ENCODE measurements around the gene NTN4. TPM values are rescaled to one million over a fixed set of nuclear protein-coding genes. Genes with fewer than 3 reads are reported as not detected.
"Not testable (repeated sequence)": the region's sequence is repeated elsewhere in the genome, so short reads cannot be mapped to it uniquely, and the experiment has no call there.

Gene NTN4
- total RNA-seq, 4 donors from 2014 or later, result 5.0 to 22.5 (median 12.4) TPM

GRCh38 chr12:95672166-95672565 lies 118.4 kb downstream of the NTN4 start:
- Histone ChIP-seq H3K27ac (no peak overlapping the region), H3K4me3 (no peak overlapping the region), H3K9me3 (no peaks in the 10 kb centered on the region), H3K36me3 (peaks cover 0 to 20% (median 0%) of the 10 kb centered on the region in 3 donors), H3K4me1 (peaks cover 0 to 14% (median 0%) of the 10 kb centered on the region in 3 donors), H3K27me3 (no peaks in the 10 kb centered on the region)
- WGBS, 2 donors, result 92 to 94% methylated on average over 8 to 17 of the region's 21 CpGs
- no peak for TF ChIP-seq POLR2A (IDR thresholded peaks at IDR 0.05)
- no peak for TF ChIP-seq CTCF (IDR thresholded peaks at IDR 0.05)
- intact Hi-C loops (cut with DNase I), result no loop called here
- DNase-seq, result no peak

DNA sequence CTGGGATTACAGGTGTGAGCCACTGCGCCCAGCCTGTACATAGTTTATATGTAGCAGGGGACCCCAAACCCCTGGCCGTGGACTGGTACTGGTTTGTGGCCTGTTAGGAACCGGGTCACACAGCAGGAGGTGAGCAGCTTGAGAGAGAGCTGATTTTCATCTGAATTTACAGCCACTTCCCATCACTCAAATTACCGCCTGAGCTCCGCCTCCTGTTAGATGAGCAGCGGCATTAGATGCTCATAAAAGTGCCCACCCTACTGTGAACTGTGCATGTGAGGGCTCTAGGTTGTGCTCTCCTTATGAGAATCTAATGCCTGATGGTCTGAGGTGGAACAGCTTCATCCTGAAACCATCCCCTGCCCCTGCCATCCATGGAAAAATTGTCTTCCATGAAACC lies 119.3 kb downstream of the NTN4 start:
- no peak overlapping the region for H3K27ac ChIP-seq
- DNase-seq, result no peak
- WGBS, 2 donors, result 86 to 100% methylated on average over 2 to 4 of the region's 6 CpGs
- H3K4me3 ChIP-seq, result no peak overlapping the region
- no peaks in the 10 kb centered on the region for H3K9me3 ChIP-seq
- H3K4me1 ChIP-seq, result peaks cover 0 to 14% (median 0%) of the 10 kb centered on the region in 3 donors
- peaks cover 0 to 20% (median 0%) of the 10 kb centered on the region in 3 donors for H3K36me3 ChIP-seq
- intact Hi-C loops (cut with DNase I), result no loop called here
- no peak for TF ChIP-seq CTCF (IDR thresholded peaks at IDR 0.05)
- TF ChIP-seq POLR2A (IDR thresholded peaks at IDR 0.05), result no peak
- H3K27me3 ChIP-seq, result no peaks in the 10 kb centered on the region

- Histone ChIP-seq H3K27me3 (no peaks in the 10 kb centered on the region), H3K36me3 (peaks cover 0 to under 1% (median 0%) of the 10 kb centered on the region in 3 donors), H3K27ac (peak overlapping the region in 2 of 4 donors; percentile 4 to 17), H3K4me3 (no peak overlapping the region), H3K4me1 (peaks cover 0 to 9% (median 5%) of the 10 kb centered on the region in 3 donors), H3K9me3 (no peaks in the 10 kb centered on the region)
- 72 to 78% methylated on average over 2 of the region's 2 CpGs for WGBS, 2 donors
- no peak for TF ChIP-seq CTCF (IDR thresholded peaks at IDR 0.05)
- no peak for TF ChIP-seq POLR2A (IDR thresholded peaks at IDR 0.05)
- no peak for DNase-seq
- intact Hi-C loops (cut with DNase I), result no loop called here
Measured at GRCh38 chr12:95663525-95663924, 127.0 kb downstream of the NTN4 start.

- 92 to 100% methylated on average over 1 of the region's 1 CpG for WGBS, 2 donors
- H3K36me3 ChIP-seq, result no peaks in the 10 kb centered on the region
- intact Hi-C loops (cut with DNase I), result no loop called here
- no peaks in the 10 kb centered on the region for H3K27me3 ChIP-seq
- peaks cover 0 to 9% (median 5%) of the 10 kb centered on the region in 3 donors for H3K4me1 ChIP-seq
- H3K27ac ChIP-seq, result no peak overlapping the region
- no peak for DNase-seq
- no peak for TF ChIP-seq CTCF (IDR thresholded peaks at IDR 0.05)
- no peak for TF ChIP-seq POLR2A (IDR thresholded peaks at IDR 0.05)
- no peaks in the 10 kb centered on the region for H3K9me3 ChIP-seq
- H3K4me3 ChIP-seq, result no peak overlapping the region
Measured at GRCh38 chr12:95661360-95661759, 129.2 kb downstream of the NTN4 start.

GRCh38 chr12:95658386-95658785 lies 132.2 kb downstream of the NTN4 start:
- DNase-seq, result no peak
- Histone ChIP-seq H3K27ac (no peak overlapping the region), H3K4me3 (no peak overlapping the region), H3K27me3 (no peaks in the 10 kb centered on the region), H3K4me1 (peaks cover 0 to 8% (median 0%) of the 10 kb centered on the region in 3 donors), H3K36me3 (no peaks in the 10 kb centered on the region), H3K9me3 (no peaks in the 10 kb centered on the region)
- TF ChIP-seq CTCF (IDR thresholded peaks at IDR 0.05), result no peak
- no peak for TF ChIP-seq POLR2A (IDR thresholded peaks at IDR 0.05)
- intact Hi-C loops (cut with DNase I), result no loop called here
- 85 to 87% methylated on average over 6 of the region's 6 CpGs for WGBS, 2 donors

DNA sequence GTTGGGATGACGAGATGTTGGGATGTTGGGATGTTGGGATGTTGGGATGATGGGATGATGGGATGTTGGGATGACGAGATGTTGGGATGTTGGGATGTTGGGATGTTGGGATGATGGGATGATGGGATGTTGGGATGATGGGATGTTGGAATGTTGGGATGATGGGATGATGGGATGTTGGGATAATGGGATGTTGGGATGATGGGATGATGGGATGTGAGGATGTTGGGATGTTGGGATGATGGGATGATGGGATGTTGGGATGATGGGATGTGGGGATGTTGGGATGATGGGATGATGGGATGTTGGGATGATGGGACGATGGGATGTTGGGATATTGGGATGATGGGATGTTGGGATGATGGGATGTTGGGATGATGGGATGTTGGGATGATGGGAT lies 135.9 kb downstream of the NTN4 start:
- DNase-seq; H3K27me3 ChIP-seq; H3K9me3 ChIP-seq; H3K4me3 ChIP-seq; H3K4me1 ChIP-seq; H3K36me3 ChIP-seq; intact Hi-C loops (cut with DNase I): not testable (repeated sequence)
- peak overlapping the region in 1 of 4 donors; percentile 21 for H3K27ac ChIP-seq
- 81 to 85% methylated on average over 3 of the region's 3 CpGs for WGBS, 2 donors

All from esophagus squamous epithelium (tissue), 5 donors.